HepG2 (cell line): ENCODE data around the gene FBLL1. TPM values are rescaled to one million over a fixed set of nuclear protein-coding genes. Genes with fewer than 3 reads are reported as not detected.

Experiments used
- BORCS8-MEF2B ChIP-seq: sonication (generic); formaldehyde crosslinking; IDR thresholded peaks from 2 replicates; pipeline ENCODE4 v1.8.0; 2022; ENCODE audit warnings: mild to moderate bottlenecking, missing genetic modification reagents
- ELF1 ChIP-seq: sonication (generic); formaldehyde crosslinking; IDR thresholded peaks from 2 replicates; pipeline ENCODE4 v1.4.0; 2020; ENCODE audit warnings: missing genetic modification reagents
- HNRNPLL ChIP-seq: fragments of 200-400 bp; formaldehyde crosslinking; IDR thresholded peaks from 2 replicates; pipeline ENCODE4 v1.6.1; 2017; ENCODE audit warnings: mild to moderate bottlenecking, low read depth, low read length; ENCODE audit not compliant: poor library complexity, severe bottlenecking
- KDM5B ChIP-seq: sonication (generic); formaldehyde crosslinking; IDR thresholded peaks from 2 replicates; pipeline ENCODE4 v1.4.0; 2020; ENCODE audit warnings: missing genetic modification reagents, mild to moderate bottlenecking, borderline replicate concordance
- MTA1 ChIP-seq: sonication (generic); formaldehyde crosslinking; IDR thresholded peaks from 2 replicates; pipeline ENCODE4 v1.4.0; 2020; ENCODE audit warnings: missing genetic modification reagents, mild to moderate bottlenecking, borderline replicate concordance
- RBM22 ChIP-seq: fragments of 200-400 bp; formaldehyde crosslinking; optimal IDR thresholded peaks from 2 replicates; pipeline ENCODE3; 2017; ENCODE audit warnings: mild to moderate bottlenecking, low read length, moderate library complexity
- RXRB ChIP-seq: IDR thresholded peaks from 2 replicates; pipeline ENCODE4 v1.6.1; 2016; ENCODE audit warnings: borderline replicate concordance, missing genetic modification reagents, missing compliant biosample characterization
- TEAD3 ChIP-seq: optimal IDR thresholded peaks from 2 replicates; pipeline ENCODE3; 2016; ENCODE audit warnings: borderline replicate concordance
- TGIF2 ChIP-seq: IDR thresholded peaks from 2 replicates; pipeline ENCODE4 v1.6.1; 2016; ENCODE audit warnings: control low read depth, missing compliant biosample characterization
- ZMYM3 ChIP-seq: sonication (generic); formaldehyde crosslinking; IDR thresholded peaks from 2 replicates; pipeline ENCODE4 v1.5.1; 2020; ENCODE audit warnings: mild to moderate bottlenecking, missing genetic modification reagents
- ZNF251 ChIP-seq: sonication (generic); formaldehyde crosslinking; IDR thresholded peaks from 2 replicates; pipeline ENCODE4 v1.9.0; 2021; ENCODE audit warnings: mild to moderate bottlenecking, missing genetic modification reagents
- polyA plus RNA-seq, 8 experiments: library from polyadenylated mRNA; depleted of rRNA in 3 of 8; stranded (reverse) in 7 of 8; unstranded in 1 of 8; fragments of >200 nt; fragmentation: Illumina TruSeq in 4 of 8; extraction: Trizol in 4 of 8; gene quantifications; 2 replicates each; pipeline versions ENCODE4 v1.2.1 to v1.2.3, GENCODE V29; 2011 to 2016; ENCODE audit warnings: low read depth in 4 of 8, missing spikeins in 1 of 8, mixed read lengths in 1 of 8; ENCODE audit not compliant: insufficient read depth in 1 of 8
- total RNA-seq, 5 experiments: library from RNA; depleted of rRNA; stranded (reverse); fragments of >200 nt; fragmentation: Illumina TruSeq; extraction: Trizol; gene quantifications; 2 replicates each; pipeline ENCODE4 v1.2.3, GENCODE V29; 2016; ENCODE audit warnings: low read depth in 1 of 5
- TF ChIP-seq, protein P1 (sequence below): sonication (generic); formaldehyde crosslinking; IDR thresholded peaks from 2 replicates; pipeline ENCODE4 v1.5.0; 2020; ENCODE audit warnings: mild to moderate bottlenecking, missing genetic modification reagents, moderate library complexity
- TF ChIP-seq, protein P2 (sequence below): IDR thresholded peaks from 2 replicates; pipeline ENCODE4 v1.4.0; 2020; ENCODE audit warnings: mild to moderate bottlenecking, missing genetic modification reagents
- TF ChIP-seq, protein P3 (sequence below): IDR thresholded peaks from 2 replicates; pipeline ENCODE4 v1.6.1; 2012; ENCODE audit warnings: inconsistent platforms
- TF ChIP-seq, protein P4 (sequence below), 2 experiments: sonication (generic) in 1 of 2; formaldehyde crosslinking in 1 of 2; IDR thresholded peaks; 2 replicates each; pipeline versions ENCODE4 v1.6.1 to v1.9.0; 2014 to 2022; ENCODE audit warnings: antibody characterized with exemption in 1 of 2, borderline replicate concordance in 1 of 2, inconsistent platforms in 1 of 2, low read depth in 1 of 2, missing genetic modification reagents in 1 of 2

FBLL1 gene
- total and polyA plus RNA-seq, 2 of the 13 experiments (the other 11 are each of a cell fraction or from before 2014, with no cell fraction given): 0.17 to 0.18 TPM

DNA sequence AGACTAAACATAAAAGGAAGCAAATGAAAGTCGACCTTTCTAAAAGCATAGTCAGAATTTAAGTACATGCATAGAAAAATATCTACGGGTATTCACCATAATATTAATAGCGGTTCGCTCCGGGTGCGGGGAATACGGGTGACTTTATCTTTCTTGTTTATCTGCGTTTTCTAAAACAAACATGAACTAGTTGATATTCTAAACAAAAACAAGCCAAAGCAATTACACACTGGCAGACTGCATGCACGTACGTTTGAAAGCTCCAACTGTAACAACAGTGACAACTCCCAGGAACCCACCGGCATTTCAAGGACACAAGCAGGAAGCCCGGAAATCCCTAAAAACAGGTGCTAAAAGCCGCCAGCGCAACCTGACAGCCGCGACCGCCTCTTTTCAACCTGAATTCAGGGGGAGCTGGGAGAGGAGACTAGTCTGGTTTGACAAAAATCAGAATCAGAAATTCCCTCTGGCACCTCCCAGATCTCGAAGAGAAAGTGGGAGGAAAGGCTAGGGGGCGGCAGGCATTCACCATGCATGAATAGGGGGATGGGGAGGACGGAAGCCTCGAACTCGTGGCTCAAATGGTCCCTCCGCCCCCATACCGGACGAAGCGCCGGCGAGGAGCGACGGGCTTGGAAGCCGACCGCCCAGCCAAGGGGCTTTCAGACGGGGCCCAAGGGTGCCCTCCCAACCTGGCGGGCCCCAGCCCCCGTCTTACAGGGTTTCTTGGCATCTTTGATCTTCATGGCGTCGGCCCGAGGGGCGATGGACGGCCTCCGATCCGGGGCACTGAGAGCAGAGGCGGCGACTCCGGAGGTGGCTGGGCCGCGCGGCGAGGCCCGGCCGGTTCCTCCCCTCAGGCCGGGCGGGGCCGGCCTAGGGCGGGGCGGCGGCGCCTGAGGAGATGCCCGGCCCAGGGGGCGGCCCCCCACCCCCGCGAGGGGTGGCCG, 49.7 kb downstream of the FBLL1 start, which contains the start of gene PANK3 (continued):
- TF ChIP-seq BORCS8-MEF2B (CRISPR knock-in tag) (peak; percentile 57; the same call in 1 of the 2 replicates), ELF1 (CRISPR knock-in tag) (peak; percentile 51), RXRB (CRISPR knock-in tag) (peak; percentile 34; the same call in 1 of the 2 replicates), TEAD3 (CRISPR knock-in tag) (peak; percentile 23), TGIF2 (CRISPR knock-in tag) (peak; percentile 91), ZMYM3 (CRISPR knock-in tag) (peak; percentile 18), HNRNPLL (peak; percentile 14), ZNF251 (CRISPR knock-in tag) (0 out of 2 replicates have a peak, but pooled peaks have one; percentile 5), MTA1 (CRISPR knock-in tag) (0 out of 2 replicates have a peak, but pooled peaks have one; percentile 3), RBM22 (peak; percentile 16), KDM5B (CRISPR knock-in tag) (peak; percentile 34; the same call in 1 of the 2 replicates)
- TF ChIP-seq, protein P1, sequence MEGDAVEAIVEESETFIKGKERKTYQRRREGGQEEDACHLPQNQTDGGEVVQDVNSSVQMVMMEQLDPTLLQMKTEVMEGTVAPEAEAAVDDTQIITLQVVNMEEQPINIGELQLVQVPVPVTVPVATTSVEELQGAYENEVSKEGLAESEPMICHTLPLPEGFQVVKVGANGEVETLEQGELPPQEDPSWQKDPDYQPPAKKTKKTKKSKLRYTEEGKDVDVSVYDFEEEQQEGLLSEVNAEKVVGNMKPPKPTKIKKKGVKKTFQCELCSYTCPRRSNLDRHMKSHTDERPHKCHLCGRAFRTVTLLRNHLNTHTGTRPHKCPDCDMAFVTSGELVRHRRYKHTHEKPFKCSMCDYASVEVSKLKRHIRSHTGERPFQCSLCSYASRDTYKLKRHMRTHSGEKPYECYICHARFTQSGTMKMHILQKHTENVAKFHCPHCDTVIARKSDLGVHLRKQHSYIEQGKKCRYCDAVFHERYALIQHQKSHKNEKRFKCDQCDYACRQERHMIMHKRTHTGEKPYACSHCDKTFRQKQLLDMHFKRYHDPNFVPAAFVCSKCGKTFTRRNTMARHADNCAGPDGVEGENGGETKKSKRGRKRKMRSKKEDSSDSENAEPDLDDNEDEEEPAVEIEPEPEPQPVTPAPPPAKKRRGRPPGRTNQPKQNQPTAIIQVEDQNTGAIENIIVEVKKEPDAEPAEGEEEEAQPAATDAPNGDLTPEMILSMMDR (CRISPR knock-in tag): peak; percentile 25; the same call in 1 of the 2 replicates
- TF ChIP-seq, protein P2, sequence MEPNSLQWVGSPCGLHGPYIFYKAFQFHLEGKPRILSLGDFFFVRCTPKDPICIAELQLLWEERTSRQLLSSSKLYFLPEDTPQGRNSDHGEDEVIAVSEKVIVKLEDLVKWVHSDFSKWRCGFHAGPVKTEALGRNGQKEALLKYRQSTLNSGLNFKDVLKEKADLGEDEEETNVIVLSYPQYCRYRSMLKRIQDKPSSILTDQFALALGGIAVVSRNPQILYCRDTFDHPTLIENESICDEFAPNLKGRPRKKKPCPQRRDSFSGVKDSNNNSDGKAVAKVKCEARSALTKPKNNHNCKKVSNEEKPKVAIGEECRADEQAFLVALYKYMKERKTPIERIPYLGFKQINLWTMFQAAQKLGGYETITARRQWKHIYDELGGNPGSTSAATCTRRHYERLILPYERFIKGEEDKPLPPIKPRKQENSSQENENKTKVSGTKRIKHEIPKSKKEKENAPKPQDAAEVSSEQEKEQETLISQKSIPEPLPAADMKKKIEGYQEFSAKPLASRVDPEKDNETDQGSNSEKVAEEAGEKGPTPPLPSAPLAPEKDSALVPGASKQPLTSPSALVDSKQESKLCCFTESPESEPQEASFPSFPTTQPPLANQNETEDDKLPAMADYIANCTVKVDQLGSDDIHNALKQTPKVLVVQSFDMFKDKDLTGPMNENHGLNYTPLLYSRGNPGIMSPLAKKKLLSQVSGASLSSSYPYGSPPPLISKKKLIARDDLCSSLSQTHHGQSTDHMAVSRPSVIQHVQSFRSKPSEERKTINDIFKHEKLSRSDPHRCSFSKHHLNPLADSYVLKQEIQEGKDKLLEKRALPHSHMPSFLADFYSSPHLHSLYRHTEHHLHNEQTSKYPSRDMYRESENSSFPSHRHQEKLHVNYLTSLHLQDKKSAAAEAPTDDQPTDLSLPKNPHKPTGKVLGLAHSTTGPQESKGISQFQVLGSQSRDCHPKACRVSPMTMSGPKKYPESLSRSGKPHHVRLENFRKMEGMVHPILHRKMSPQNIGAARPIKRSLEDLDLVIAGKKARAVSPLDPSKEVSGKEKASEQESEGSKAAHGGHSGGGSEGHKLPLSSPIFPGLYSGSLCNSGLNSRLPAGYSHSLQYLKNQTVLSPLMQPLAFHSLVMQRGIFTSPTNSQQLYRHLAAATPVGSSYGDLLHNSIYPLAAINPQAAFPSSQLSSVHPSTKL (CRISPR knock-in tag): 0 out of 2 replicates have a peak, but pooled peaks have one; percentile 8
- TF ChIP-seq, protein P3, sequence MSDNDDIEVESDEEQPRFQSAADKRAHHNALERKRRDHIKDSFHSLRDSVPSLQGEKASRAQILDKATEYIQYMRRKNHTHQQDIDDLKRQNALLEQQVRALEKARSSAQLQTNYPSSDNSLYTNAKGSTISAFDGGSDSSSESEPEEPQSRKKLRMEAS: peak; percentile 36; the same call in 1 of the 2 replicates
- TF ChIP-seq, protein P4, sequence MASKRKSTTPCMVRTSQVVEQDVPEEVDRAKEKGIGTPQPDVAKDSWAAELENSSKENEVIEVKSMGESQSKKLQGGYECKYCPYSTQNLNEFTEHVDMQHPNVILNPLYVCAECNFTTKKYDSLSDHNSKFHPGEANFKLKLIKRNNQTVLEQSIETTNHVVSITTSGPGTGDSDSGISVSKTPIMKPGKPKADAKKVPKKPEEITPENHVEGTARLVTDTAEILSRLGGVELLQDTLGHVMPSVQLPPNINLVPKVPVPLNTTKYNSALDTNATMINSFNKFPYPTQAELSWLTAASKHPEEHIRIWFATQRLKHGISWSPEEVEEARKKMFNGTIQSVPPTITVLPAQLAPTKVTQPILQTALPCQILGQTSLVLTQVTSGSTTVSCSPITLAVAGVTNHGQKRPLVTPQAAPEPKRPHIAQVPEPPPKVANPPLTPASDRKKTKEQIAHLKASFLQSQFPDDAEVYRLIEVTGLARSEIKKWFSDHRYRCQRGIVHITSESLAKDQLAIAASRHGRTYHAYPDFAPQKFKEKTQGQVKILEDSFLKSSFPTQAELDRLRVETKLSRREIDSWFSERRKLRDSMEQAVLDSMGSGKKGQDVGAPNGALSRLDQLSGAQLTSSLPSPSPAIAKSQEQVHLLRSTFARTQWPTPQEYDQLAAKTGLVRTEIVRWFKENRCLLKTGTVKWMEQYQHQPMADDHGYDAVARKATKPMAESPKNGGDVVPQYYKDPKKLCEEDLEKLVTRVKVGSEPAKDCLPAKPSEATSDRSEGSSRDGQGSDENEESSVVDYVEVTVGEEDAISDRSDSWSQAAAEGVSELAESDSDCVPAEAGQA (IDR thresholded peaks at IDR 0.05; ENCODE audit: low read depth): no peak
- TF ChIP-seq, protein P4 (CRISPR knock-in tag; IDR thresholded peaks at IDR 0.05; ENCODE audit: borderline replicate concordance): 0 out of 2 replicates have a peak, but pooled peaks have one; percentile 30
